Hepatocyte (in vitro differentiated cells): ENCODE results near the gene FBXW11. TPM values are rescaled to one million over a fixed set of nuclear protein-coding genes. Genes with fewer than 3 reads are reported as not detected.

Experiments used
- DNase-seq: peaks from one replicate; pipeline ENCODE4 v3.0.0-alpha.2; 2016; ENCODE audit warnings: low spot score
- H2AFZ ChIP-seq: fragments of 200-600 bp; sonication (generic); 2 replicates; pipeline ENCODE4 v1.6.0; 2016; ENCODE audit warnings: antibody characterized with exemption, mild to moderate bottlenecking
- H3K27ac ChIP-seq: fragments of 200-600 bp; sonication (generic); 2 replicates; pipeline ENCODE4 v1.5.1; 2016; ENCODE audit warnings: mild to moderate bottlenecking
- H3K27me3 ChIP-seq: fragments of 200-600 bp; sonication (generic); 2 replicates; pipeline ENCODE4 v1.6.1; 2016
- H3K36me3 ChIP-seq: fragments of 200-600 bp; sonication (generic); replicated peaks from 2 replicates; pipeline ENCODE4 v1.5.1; 2016; ENCODE audit warnings: low read depth; ENCODE audit not compliant: insufficient read depth
- H3K4me1 ChIP-seq: fragments of 200-600 bp; sonication (generic); 2 replicates; pipeline ENCODE4 v1.5.1; 2016; ENCODE audit warnings: mild to moderate bottlenecking, moderate library complexity; ENCODE audit not compliant: insufficient read depth
- H3K4me2 ChIP-seq: fragments of 200-600 bp; sonication (generic); 2 replicates; pipeline ENCODE4 v1.6.0; 2016
- H3K4me3 ChIP-seq: fragments of 200-600 bp; sonication (generic); 2 replicates; pipeline ENCODE4 v1.5.1; 2016; ENCODE audit warnings: mild to moderate bottlenecking
- H3K79me2 ChIP-seq: fragments of 200-600 bp; sonication (generic); 2 replicates; pipeline ENCODE4 v1.6.0; 2017; ENCODE audit warnings: mild to moderate bottlenecking
- H3K9me2 ChIP-seq: fragments of 200-600 bp; sonication (generic); replicated peaks from 2 replicates; pipeline ENCODE4 v1.6.0; 2017; ENCODE audit warnings: mild to moderate bottlenecking; ENCODE audit not compliant: insufficient read depth
- H3K9me3 ChIP-seq: fragments of 200-600 bp; sonication (generic); 2 replicates; pipeline ENCODE4 v1.5.1; 2016; ENCODE audit warnings: low read depth, mild to moderate bottlenecking
- H4K20me1 ChIP-seq: fragments of 200-600 bp; sonication (generic); 2 replicates; pipeline ENCODE4 v1.6.0; 2016; ENCODE audit warnings: mild to moderate bottlenecking; ENCODE audit not compliant: insufficient read depth, poor library complexity, severe bottlenecking
- CTCF ChIP-seq: fragments of 200-600 bp; sonication (generic); IDR thresholded peaks from 2 replicates; pipeline ENCODE4 v1.5.1; 2016; ENCODE audit warnings: antibody characterized with exemption, mild to moderate bottlenecking; ENCODE audit not compliant: poor library complexity
- EZH2 ChIP-seq: fragments of 200-600 bp; sonication (generic); IDR thresholded peaks from 2 replicates; pipeline ENCODE4 v1.6.1; 2016; ENCODE audit warnings: antibody characterized with exemption, mild to moderate bottlenecking, borderline replicate concordance
- EZH2phosphoT487 ChIP-seq: fragments of 200-600 bp; sonication (generic); IDR thresholded peaks from one replicate; pipeline ENCODE4 v1.6.1; 2018; ENCODE audit warnings: antibody characterized with exemption, mild to moderate bottlenecking, low read depth, moderate library complexity; ENCODE audit not compliant: unreplicated experiment, severe bottlenecking
- WGBS: methylation state at CpG from one replicate; pipeline ENCODE4 v1.1.6; 2016; ENCODE audit warnings: low lambda C conversion rate; ENCODE audit errors: missing lambda C conversion rate; 5-methylcytosine and 5-hydroxymethylcytosine counted together
- polyA plus RNA-seq: library from polyadenylated mRNA; unstranded; fragments of >200 nt; fragmentation: Nextera tagmentation; extraction: Ambion mirVana; gene quantifications from 2 replicates; pipeline ENCODE4 v1.2.1, GENCODE V29; 2016
- total RNA-seq: library from RNA; depleted of rRNA; stranded (reverse); fragments of >200 nt; gene quantifications from 2 replicates; pipeline ENCODE4 v1.2.3, GENCODE V29; 2014

The FBXW11 gene
- total and polyA plus RNA-seq, 2 experiments from 2014 or later = 38.0 to 73.4 TPM

- Histone ChIP-seq H3K4me2 (no peak overlapping the region), H3K27me3 (no peaks in the 10 kb centered on the region), H2AFZ (no peak overlapping the region), H3K4me1 (no peaks in the 10 kb centered on the region), H4K20me1 (no peaks in the 10 kb centered on the region), H3K9me2 (no peaks in the 10 kb centered on the region), H3K4me3 (no peak overlapping the region), H3K36me3 (no peaks in the 10 kb centered on the region), H3K27ac (no peak overlapping the region), H3K79me2 (no peaks in the 10 kb centered on the region), H3K9me3 (no peaks in the 10 kb centered on the region)
- 98% methylated on average over 13 of the region's 13 CpGs for WGBS
- DNase-seq = no peak
- TF ChIP-seq EZH2 = no peak
- no peak for TF ChIP-seq EZH2phosphoT487
- no peak for TF ChIP-seq CTCF
Observed at GRCh38 chr5:172043865-172044264, 37.4 kb upstream of the FBXW11 start.

- H3K9me3 ChIP-seq = no peaks in the 10 kb centered on the region
- no peaks in the 10 kb centered on the region for H3K27me3 ChIP-seq
- DNase-seq = no peak
- no peak overlapping the region for H2AFZ ChIP-seq
- H3K4me1 ChIP-seq = no peaks in the 10 kb centered on the region
- H3K27ac ChIP-seq = no peak overlapping the region
- no peak for TF ChIP-seq EZH2
- TF ChIP-seq EZH2phosphoT487 = no peak
- TF ChIP-seq CTCF = no peak
- H4K20me1 ChIP-seq = no peaks in the 10 kb centered on the region
- no peaks in the 10 kb centered on the region for H3K9me2 ChIP-seq
- 92% methylated on average over 13 of the region's 13 CpGs for WGBS
- no peaks in the 10 kb centered on the region for H3K36me3 ChIP-seq
- H3K79me2 ChIP-seq = no peaks in the 10 kb centered on the region
- no peak overlapping the region for H3K4me3 ChIP-seq
- no peak overlapping the region for H3K4me2 ChIP-seq
Observed at GRCh38 chr5:172042183-172042582, 35.7 kb upstream of the FBXW11 start.

- Histone ChIP-seq H3K4me3 (no peak overlapping the region), H3K36me3 (no peaks in the 10 kb centered on the region), H3K27ac (no peak overlapping the region), H3K4me1 (no peaks in the 10 kb centered on the region), H4K20me1 (no peaks in the 10 kb centered on the region), H2AFZ (no peak overlapping the region), H3K9me3 (no peaks in the 10 kb centered on the region), H3K27me3 (no peaks in the 10 kb centered on the region), H3K9me2 (no peaks in the 10 kb centered on the region), H3K4me2 (no peak overlapping the region), H3K79me2 (no peaks in the 10 kb centered on the region)
- WGBS = 87% methylated on average over 3 of the region's 3 CpGs
- no peak for DNase-seq
- TF ChIP-seq EZH2 = no peak
- no peak for TF ChIP-seq CTCF
- no peak for TF ChIP-seq EZH2phosphoT487
Observed at GRCh38 chr5:172038167-172038566, 31.7 kb upstream of the FBXW11 start.

- H3K36me3 ChIP-seq = no peaks in the 10 kb centered on the region
- TF ChIP-seq EZH2 (no peak), CTCF (no peak), EZH2phosphoT487 (no peak)
- H3K9me2 ChIP-seq = no peaks in the 10 kb centered on the region
- WGBS = 63% methylated on average over 2 of the region's 2 CpGs
- H2AFZ ChIP-seq = no peak overlapping the region
- no peak overlapping the region for H3K4me2 ChIP-seq
- no peaks in the 10 kb centered on the region for H3K4me1 ChIP-seq
- no peak for DNase-seq
- no peaks in the 10 kb centered on the region for H3K27me3 ChIP-seq
- no peaks in the 10 kb centered on the region for H3K9me3 ChIP-seq
- H3K79me2 ChIP-seq = no peaks in the 10 kb centered on the region
- H3K4me3 ChIP-seq = no peak overlapping the region
- no peaks in the 10 kb centered on the region for H4K20me1 ChIP-seq
- no peak overlapping the region for H3K27ac ChIP-seq
Observed at GRCh38 chr5:172035049-172035448, 28.6 kb upstream of the FBXW11 start.
